Left lobe of liver (tissue), 2 donors: ENCODE data around the gene TBP. TPM values are rescaled to one million over a fixed set of nuclear protein-coding genes. Genes with fewer than 3 reads are reported as not detected.
A peak's percentile ranks its signal among the peaks of the same experiment; 100 is the strongest.
"Not testable (repeated sequence)": the region's sequence is repeated elsewhere in the genome, so short reads cannot be mapped to it uniquely, and the experiment has no call there.

Experiments
- ATAC-seq: fragments of 200-7000 bp; cut with Tn5 transposase; one replicate; pipeline ENCODE4 v1.9.1; 2020; ENCODE audit warnings: mild to moderate bottlenecking, moderate library complexity
- DNase-seq: peaks from one replicate; pipeline ENCODE4 v3.0.0-alpha.2; 2020; ENCODE audit warnings: low spot score
- total RNA-seq: library from RNA; stranded (reverse); gene quantifications from one replicate; pipeline ENCODE4 v1.2.1, GENCODE V29; 2021
- donor health status: DM: no; HTN: no; CAD: no; lungs with moderate emphysema.
- donor health status: DM: no; HTN: yes; CAD: no.

TBP gene
- 6.4 TPM for total RNA-seq

DNA sequence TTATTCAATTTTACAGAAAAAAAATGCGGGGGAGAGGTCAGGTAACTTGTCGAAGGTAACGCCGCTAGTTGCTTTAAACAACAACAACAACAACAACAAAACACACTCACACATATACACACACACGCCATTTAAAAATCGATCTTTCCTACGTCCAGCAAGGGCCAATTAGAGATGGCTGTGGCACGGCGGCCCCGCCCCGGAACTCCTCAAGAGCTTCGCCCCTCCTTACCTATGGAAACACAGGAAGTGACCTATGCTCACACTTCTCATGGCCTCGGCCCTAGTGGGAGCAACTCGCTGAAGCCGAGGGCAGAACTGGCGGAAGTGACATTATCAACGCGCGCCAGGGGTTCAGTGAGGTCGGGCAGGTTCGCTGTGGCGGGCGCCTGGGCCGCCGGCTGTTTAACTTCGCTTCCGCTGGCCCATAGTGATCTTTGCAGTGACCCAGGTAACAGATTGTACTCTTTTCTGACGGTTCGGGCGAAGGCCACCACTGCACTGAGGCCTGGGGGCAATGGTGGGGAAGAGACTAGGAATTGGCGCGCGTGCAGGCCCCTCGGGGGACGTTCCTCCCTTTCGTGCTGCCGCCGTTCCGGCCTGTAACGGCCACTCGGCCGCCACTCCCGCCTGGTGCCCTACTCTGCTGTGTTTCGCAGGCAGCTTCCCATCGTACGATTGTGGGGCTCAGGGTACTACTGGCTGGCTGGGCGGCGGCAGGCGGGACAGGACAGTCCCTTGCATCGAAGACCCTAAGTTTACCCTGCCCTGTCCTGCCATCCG lies at the start of gene TBP:
TBP (plus strand) TSS at position 357 of the 783 bp plus-strand sequence. CDS start 2,661 bp downstream, outside the sequence.
- ATAC-seq: peak; percentile 92
- peak; percentile 99 for DNase-seq

DNA sequence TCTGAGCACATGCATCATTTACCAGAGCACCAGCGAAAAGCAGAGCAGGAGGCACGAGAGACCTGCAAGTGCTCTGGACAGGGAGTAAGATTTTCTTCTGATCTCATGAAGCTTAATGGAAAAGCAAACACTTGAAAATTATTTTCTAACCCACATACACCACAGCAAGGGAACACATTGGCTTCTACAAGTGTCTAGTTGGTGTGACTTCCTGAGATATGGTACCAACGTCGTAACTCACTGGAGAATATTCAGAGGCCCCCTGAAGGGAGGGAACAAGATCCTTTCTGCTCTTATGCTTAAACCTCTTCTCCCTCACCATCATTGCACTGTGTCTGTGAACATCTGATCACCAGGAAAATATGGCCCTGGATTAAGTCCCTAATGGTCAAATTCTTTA lies 49.7 kb upstream of the TBP start:
- DNase-seq (no peak), ATAC-seq (no peak)

DNA sequence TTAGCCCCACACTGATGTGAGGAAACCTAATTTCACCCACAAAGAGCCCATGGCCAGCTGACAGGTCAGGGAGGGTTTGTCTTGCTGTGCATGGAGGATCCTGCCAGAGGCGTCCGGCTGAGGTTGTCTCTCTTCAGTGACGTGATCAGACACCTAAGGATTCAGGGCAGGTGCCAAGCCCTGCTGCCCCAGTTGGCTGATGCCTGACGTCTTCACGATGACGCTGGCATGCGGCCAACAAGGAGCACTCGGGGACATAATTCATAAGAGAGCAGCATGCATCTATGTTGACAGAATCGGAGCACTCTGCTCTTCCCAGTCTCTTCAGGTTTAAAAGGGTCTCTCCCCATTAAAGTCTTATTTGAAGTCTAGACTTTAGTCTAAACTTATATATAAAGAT lies 48.9 kb upstream of the TBP start:
- ATAC-seq: no peak
- DNase-seq: no peak

DNA sequence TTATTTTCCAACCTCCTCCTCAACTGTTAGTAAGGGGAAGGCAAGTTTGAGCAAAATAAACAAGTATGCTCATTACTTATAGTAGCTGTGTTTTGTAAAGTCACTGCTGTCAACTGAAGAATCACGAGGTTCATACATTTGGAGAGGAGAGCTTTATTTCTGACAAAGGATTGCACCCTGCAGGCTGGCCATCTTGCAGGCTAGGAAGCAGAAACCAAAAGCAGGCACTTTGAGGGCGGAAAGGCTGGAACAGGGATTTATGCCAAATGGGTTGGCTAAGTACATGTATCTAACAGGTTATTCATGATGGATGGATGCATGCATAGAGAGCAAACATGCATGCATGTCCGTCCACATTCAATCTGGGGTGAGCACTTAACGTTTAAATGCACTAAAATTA lies 47.7 kb upstream of the TBP start:
- no peak for ATAC-seq

DNA sequence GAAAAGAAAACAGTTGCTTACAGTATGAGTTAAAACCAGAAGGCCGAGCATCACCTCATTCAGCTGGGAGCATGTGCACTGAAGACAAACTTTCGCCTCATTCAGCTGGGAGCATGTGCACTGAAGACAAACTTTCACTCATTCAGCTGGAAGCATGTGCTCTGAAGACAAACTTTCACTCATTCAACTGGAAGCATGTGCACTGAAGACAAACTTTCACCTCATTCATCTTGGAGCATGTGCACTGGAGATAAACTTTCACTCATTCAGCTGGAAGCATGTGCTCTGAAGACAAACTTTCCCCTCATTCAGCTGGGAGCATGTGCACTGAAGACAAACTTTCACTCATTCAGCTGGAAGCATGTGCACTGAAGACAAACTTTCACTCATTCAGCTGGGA lies 46.4 kb upstream of the TBP start:
- not testable (repeated sequence) for DNase-seq, ATAC-seq

More for the DNA sequence above, 47.7 kb upstream of the TBP start:
- DNase-seq: no peak

DNA sequence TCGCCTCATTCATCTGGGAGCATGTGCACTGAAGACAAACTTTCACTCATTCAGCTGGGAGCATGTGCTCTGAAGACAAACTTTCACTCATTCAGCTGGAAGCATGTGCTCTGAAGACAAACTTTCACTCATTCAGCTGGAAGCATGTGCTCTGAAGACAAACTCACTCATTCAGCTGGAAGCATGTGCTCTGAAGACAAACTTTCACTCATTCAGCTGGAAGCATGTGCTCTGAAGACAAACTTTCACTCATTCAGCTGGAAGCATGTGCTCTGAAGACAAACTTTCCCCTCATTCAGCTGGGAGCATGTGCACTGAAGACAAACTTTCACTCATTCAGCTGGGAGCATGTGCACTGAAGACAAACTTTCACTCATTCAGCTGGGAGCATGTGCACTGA lies 45.9 kb upstream of the TBP start:
- not testable (repeated sequence) for DNase-seq, ATAC-seq

DNA sequence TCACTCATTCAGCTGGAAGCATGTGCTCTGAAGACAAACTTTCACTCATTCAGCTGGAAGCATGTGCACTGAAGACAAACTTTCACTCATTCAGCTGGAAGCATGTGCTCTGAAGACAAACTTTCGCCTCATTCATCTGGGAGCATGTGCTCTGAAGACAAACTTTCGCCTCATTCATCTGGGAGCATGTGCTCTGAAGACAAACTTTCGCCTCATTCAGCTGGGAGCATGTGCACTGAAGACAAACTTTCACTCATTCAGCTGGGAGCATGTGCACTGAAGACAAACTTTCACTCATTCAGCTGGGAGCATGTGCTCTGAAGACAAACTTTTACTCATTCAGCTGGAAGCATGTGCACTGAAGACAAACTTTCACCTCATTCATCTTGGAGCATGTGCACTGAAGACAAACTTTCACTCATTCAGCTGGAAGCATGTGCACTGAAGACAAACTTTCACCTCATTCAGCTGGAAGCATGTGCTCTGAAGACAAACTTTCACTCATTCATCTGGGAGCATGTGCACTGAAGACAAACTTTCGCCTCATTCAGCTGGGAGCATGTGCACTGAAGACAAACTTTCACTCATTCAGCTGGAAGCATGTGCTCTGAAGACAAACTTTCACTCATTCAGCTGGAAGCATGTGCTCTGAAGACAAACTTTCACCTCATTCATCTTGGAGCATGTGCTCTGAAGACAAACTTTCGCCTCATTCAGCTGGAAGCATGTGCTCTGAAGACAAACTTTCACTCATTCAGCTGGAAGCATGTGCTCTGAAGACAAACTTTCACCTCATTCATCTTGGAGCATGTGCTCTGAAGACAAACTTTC lies 45.1 kb upstream of the TBP start:
- not testable (repeated sequence) for ATAC-seq, DNase-seq

DNA sequence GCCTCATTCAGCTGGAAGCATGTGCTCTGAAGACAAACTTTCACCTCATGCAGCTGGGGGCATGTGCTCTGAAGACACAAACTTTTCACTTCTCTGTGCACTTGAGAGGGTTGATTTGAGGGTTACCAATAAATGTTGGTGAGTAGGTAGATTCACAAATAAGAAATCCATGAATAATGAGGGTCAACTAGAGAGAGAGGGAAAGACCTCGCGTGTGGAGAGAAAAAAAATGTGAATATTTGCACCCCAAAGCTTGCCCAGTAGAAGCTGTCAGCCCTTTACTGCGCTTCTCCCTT lies 44.5 kb upstream of the TBP start:
- DNase-seq (no peak), ATAC-seq (no peak)

DNA sequence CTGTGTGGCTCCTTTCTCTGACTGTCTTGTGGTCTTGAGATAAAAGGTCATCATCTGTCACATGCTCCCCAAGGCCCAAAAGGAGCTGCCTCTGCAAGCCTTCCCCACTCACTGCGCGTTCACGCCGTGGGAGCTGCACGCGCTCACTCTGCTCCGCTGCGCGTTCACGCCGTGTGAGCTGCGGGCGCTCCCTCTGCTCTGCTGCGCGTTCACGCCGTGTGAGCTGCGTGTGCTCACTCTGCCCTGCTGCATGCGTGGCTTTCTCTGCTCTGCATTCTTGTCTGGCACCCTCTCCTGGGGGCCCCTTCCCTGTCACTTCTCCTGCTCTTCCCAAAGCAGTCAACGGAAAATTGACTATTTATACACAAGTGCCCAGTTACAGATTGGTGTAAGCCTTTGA lies 43.5 kb upstream of the TBP start:
- DNase-seq (no peak), ATAC-seq (no peak)

DNA sequence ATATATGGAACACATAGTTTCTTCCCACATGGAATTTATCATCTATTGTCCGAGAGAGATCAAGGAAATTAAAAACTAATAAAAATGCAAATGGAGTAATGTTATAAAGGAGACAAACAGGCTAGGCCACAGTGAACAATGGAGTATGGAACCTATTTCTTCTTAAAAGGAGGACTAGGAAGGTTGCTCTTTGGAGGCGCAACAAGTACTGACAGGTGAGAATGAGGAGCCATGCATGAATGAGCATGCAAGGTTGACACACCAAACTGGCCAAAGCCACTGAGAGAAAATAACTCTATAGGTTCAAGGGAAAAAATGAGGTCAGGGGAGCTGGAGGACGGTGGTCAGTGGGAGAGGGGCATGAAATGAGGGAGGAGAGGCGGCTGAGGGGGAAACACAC lies 41.9 kb upstream of the TBP start:
- DNase-seq: no peak
- ATAC-seq: no peak

DNA sequence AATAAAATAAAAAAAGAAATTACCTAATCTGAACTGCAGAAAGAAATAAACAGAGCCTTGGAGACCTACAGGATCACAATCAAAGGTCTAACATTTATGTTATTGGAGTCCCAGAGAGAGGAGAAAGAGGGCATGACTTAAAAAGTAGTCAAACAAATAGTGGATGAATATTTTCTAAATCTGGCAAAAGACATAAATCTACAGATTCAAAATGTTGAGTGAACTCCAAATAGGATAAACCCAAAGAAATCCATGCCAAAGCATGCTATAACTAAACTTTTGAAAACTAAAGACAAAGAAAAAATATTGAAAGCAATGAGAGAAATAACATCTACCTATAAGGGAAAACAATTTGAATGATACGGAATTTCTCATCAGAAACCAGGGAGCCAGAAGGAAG lies 39.3 kb upstream of the TBP start:
- ATAC-seq: no peak
- DNase-seq: no peak

DNA sequence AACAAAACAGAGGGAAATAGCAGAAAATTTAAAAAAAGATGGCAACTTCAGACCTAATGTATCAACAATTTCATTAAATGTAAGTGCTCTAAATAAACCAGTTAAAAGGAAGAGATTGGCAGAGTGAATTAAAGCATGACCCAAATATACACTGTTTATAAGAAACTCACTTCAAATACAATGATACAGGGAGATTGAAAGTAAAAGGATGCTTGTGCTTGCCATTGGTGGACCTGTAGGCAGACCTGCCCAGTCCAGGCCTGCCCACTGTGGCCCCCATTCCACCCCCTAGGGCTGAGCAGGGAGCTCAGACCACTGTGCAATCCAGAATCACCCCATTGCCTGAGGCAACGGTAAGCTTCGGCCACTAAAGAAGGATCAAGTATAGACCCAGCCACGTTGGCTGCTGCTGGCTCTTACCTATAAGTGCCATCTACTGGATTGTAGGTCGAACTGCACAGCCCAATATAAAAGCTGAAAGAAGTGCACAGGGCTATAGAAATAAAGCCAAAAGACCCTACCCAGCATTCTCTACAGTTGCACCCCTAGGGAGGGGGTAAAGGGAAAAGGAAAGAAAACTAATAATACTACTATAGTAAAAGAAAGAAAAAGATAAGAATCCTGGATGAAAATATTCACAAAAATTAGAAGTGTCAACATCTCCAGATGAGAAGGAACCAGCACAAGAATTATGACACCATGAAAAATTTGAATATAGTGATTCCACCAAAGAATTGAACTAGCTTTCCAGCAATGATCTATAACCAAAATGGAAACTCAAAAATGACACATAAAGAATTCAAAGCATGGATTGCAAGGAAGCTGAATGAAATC lies 37.2 kb upstream of the TBP start:
- no peak for DNase-seq
- peak; percentile 99 for ATAC-seq

DNA sequence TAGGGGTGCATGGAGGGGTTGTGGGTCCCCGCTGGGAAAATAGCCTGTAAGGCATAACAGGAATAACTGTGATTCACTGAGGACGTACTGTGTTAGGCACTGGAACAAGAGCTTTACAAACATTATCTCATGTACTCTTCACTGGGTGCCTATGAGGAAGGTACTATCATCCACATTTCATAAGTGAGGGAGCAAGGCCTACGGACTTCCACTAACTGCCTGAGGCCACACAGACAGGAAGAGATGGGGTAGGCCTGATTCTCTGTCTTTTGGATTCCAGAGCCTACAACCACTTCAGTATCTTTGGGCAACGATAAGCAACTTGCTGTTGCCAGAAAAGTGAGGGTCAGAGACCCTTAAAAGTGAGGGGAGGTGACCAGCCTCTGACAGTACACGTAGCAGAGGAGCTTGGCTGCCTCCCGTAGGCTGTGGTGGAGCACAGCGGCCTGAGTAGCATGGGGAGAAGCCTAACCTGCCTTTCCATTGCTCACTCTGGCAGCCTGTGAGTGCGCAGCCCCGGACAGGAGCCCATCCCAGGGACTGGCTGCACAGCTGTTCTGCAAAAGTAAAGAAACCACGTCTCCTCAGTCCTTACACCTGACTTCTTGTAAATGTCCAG lies 31.5 kb upstream of the TBP start:
- peak; percentile 31 for ATAC-seq
- DNase-seq: no peak

DNA sequence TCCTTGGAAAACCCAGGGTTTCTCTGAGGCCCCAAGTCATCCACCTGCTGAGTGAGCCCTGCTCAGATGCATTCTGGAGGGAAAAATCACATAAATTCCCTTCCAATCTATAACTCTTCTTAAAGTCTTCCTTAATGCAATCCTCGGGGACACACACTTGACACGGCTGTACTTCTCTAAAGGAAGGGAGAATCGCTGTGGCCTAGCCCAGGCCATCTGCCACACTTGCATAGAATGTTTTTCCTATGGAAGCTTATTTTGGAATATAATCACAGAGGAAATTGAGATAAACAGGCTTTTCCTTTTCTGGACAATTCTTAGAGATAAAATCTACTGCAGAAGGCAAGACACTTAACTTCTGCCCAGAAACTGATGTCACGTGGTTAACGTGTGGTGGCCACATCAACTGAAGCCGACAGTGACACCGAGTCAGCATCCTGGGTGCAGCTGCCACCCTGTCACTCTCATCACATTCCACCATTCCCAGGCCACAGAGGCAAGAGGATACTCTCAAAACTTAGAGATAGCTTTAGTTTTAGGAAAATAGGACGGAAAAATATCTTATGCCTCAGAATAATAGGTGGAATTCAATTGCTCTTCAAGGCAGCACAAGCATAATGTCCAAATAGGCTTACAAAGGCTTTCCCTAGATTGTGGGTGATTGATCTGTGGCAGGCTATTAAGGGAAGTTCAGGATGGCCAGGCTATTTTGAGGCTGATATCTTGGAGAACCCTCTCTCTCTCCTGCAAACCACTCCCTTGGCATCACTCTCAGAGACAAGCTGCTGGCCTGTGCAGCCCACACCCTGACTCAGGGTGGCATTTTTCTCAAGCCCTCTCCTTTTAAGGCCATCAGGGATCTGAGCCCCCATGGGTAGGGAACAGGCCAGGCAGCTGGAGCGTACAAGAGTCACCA lies 30.7 kb upstream of the TBP start:
- DNase-seq: no peak
- ATAC-seq: peak; percentile 29

DNA sequence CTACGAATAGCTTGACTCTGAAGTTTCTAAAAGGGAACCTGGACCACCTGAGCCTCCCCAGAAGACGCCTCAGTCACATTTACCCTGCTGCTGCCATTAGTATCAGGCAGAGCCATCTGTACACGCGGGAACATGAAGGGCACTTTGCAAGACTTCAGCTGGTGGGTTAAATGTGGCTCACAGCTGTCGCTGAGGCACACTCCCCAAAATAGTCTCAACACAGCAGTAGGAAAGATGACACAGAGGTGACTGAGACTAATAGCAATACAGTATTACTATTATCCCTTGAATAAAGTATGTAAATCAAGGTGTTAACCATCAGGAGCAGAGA lies 30.0 kb upstream of the TBP start:
- DNase-seq (no peak), ATAC-seq (no peak)

DNA sequence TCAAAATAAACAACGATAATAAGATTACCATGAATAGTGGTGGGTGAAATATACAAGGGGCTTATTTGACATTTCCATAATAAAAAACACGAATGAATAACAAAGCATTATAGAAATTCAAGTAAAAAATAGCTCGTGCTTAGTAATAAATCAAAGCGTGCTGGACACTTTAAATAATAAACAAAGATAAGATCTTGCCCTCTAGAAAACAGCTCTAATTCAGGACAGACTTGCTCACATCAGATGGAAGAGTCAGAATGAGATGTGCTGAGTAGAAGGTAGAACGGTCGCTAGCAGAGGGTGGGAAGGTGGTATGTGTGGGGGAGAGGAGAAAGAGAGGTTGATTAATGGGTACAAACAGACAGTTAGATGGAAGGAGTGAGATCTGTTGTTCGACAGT lies 28.4 kb upstream of the TBP start:
- no peak for DNase-seq
- no peak for ATAC-seq

DNA sequence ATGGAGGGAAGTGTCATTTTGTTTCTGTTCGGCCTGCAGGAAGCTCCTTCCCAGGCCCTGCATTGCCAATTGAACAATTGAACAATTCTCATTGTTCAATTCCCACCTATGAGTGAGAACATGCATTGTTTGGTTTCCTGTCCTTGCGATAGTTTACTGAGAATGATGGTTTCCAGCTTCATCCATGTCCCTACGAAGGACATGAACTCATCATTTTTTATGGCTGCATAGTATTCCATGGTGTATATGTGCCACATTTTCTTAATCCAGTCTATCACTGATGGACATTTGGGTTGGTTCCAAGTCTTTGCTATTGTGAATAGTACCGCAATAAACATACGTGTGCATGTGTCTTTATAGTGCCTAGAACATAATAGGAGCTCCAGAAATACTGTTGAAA lies 26.2 kb upstream of the TBP start:
- DNase-seq, ATAC-seq: not testable (repeated sequence)

DNA sequence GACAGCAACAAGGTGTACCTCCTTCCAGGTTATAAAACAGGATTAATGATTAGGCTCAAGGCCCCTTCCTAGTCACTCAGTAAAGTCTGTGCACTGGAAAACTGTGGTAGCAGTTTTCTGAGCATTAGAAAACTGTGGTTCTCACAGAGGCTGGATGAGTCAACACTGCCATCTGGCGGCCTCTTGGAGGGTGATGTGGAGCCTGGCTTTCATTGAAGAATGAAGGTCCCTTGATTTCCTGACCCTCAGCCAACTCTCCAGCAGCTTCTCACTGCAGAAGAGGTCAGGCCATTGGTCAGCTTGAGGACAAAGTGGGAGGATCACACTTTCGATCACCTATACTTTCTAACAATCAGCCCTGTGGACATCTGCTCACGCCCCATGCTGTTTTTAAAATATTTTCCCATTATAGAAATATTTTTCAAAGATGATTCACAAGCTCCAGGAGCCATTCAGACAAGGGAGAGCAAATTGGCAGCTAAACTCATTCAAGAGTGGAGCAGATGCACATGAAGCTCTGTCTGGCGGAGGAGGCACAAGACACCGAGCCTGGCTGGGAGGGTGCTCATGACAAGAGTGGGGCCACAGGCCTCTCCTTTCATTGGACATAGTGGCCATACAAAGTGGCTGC lies 24.2 kb upstream of the TBP start:
- ATAC-seq: peak; percentile 99
- DNase-seq: peak; percentile 87

DNA sequence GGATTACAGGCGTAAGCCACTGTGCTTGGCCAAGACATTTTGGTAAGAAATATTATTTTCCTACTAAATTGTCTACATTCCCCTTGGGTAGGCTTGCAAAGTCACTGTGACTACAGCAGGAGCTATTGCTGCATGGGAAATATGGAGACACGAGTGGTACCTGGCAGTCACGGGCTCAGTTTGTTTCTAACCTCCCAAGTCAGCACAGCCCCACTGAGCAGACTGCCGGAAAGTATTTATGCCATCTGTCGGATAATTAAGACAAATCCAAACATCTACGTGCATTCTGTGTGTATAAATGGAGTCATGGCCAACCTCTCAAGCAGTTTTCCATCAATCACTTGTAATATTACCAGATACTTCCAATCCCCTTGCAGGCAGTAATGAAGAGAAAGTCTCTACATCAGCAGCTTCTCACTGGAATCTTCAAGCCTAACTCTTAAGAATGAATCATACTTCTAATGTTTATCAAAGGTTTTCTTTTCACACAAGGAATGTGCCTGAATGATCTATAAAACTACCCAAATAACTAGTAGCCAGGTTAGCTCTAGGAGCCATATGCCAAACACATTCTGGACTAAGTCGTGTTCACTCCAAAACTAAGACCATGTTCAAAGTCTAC lies 21.2 kb upstream of the TBP start:
- ATAC-seq: no peak
- no peak for DNase-seq
